GM21576 (cell line): ENCODE results near the gene TFRC.
"Not testable (repeated sequence)": the region's sequence is repeated elsewhere in the genome, so short reads cannot be mapped to it uniquely, and the experiment has no call there.

Source experiments
- ATAC-seq: cut with Tn5 transposase; IDR thresholded peaks from one replicate; pipeline ENCODE4 v1.9.1; 2021; ENCODE audit warnings: mild to moderate bottlenecking, moderate library complexity; ENCODE audit not compliant: unreplicated experiment

Gene TFRC

DNA sequence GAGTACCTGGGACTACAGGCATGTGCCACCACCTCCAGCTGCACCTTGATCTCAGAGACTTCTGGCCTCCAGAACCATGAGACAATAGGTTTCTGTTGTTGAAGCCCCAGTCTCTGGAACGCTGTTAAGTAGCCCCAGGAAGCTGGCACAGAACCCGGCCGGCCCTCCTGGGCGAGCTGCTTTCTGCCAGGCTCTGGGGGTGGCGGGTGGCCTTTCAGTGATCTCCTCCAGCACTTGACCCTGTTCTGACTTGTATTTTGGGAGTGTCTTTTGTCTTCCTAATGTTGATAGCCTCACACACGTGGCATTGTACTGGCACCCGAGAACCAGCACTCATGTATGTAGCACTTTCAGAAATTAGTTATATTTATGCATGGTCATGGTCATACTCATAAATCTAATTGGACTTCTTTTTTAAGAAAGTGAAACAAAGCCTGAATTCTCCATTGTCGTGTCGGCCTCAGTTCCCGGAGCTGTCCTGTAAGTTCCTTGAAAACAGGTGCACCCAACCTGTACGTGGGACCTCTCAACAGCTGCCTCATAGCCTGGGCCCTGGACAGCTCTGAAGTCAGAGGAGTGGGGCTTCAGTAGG is 74.0 kb downstream of the TFRC start:
- no peak for ATAC-seq

DNA sequence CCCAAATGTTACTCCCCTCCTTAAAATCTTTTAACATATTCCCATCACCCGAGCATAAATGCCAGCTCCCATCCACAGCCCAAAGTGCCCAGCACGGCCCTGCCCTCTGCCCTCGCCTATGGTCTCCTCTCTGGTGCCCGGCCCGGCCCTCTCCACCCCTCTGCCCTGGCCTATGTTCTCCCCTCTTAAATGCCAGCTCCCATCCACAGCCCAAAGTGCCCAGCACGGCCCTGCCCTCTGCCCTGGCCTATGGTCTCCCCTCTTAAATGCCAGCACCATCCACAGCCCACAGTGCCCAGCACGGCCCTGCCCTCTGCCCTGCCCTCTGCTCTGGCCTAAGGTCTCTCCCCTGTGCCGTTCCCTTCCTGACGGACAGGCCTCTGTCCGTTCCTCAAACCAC is 76.6 kb downstream of the TFRC start:
- ATAC-seq: not testable (repeated sequence)

- ATAC-seq: not testable (repeated sequence)
These were observed 77.4 kb downstream of the TFRC start for GRCh38 chr3:196004359-196005052.

DNA sequence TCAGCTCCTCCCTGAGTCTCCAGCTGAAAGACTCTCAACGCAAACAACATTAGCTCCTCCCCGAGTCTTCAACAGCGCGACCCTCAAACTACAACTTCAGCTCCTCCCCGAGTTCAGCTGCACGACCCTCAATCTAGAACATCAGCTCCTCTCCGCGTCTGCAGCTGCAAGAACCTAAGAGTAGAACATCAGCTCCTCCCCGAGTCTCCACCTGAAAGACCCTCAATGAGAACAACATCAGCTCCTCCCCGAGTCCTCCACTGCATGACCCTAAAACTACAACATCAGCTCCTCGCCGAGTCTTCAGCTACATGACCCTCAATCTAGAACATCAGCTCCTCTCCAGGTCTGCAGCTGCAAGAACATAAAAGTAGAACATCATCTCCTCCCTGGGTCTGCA is 78.3 kb downstream of the TFRC start:
- no peak for ATAC-seq

DNA sequence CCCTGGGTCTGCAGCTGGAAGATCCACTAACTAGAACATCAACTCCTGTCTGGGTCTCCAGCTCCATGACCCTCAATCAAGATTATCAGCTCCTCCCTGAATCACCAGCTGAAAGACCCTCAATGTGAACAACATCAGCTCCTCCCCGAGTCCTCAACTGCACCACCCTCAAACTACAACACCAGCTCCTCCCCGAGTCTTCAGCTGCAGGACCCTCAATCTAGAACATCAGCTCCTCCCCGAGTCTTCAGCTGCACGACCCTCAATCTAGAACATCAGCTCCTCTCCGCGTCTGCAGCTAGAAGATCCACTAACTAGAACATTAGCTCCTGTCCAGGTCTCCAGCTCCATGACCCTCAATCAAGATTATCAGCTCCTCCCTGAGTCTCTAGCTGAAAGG is 79.2 kb downstream of the TFRC start:
- ATAC-seq: not testable (repeated sequence)

DNA sequence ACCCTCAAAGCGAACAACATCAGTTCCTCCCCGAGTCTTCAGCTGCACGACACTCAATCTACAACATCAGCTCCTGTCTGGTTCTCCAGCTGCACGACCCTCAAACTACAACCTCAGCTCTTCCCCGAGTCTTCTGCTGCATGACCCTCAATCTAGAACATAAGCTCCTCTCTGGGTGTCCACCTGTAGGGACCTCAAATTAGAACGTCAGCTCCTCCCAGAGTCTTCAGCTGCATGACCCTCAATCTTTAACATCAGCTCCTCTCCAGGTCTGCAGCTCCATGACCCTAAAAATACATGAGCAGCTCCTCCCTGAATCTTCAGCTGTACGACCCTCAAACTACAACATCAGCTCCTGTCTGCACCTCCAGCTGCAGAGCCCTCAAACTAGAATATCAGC is 80.7 kb downstream of the TFRC start:
- ATAC-seq: not testable (repeated sequence)

- not testable (repeated sequence) for ATAC-seq
These were observed 81.4 kb downstream of the TFRC start for GRCh38 chr3:196000360-196000950.

GRCh38 chr3:195999896-196000295 is 82.0 kb downstream of the TFRC start:
- ATAC-seq: no peak
